Measurements from ENCODE around the gene SPACA7. TPM values are rescaled to one million over a fixed set of nuclear protein-coding genes. Genes with fewer than 3 reads are reported as not detected.

SPACA7 gene
- total and polyA plus RNA-seq, 2 of the 13 experiments (the other 11 are each of a cell fraction or from before 2014, with no cell fraction given), result not detected

- Histone ChIP-seq H3K79me2 (ENCODE audit: insufficient read depth, low read length) (no peaks in the 10 kb centered on the region), H3K27me3 (ENCODE audit: control insufficient read depth in 1 of 2, insufficient read depth in 2 of 2, low read length in 2 of 2) (peaks cover 0 to 16% of the 10 kb centered on the region in 2 experiments; a peak in 2 of 5 replicates), H3K36me3 (replicated peaks in 1 of 2; ENCODE audit: control insufficient read depth in 1 of 2, insufficient read depth in 2 of 2, low read length in 2 of 2) (no peaks in the 10 kb centered on the region), H3K9me3 (ENCODE audit: low read length) (peaks cover 5% of the 10 kb centered on the region), H2AFZ (ENCODE audit: low read length) (no peak overlapping the region), H3K27ac (ENCODE audit: extremely low read length, insufficient read depth, low read length) (no peak overlapping the region), H4K20me1 (ENCODE audit: insufficient read depth, low read length) (no peaks in the 10 kb centered on the region), H3K9ac (ENCODE audit: insufficient read depth, low read depth, low read length) (no peak overlapping the region), H3K4me2 (ENCODE audit: low read depth, low read length) (no peak overlapping the region), H3K4me3 (replicated peaks in 1 of 3; ENCODE audit: insufficient read depth in 1 of 3, low read depth in 2 of 3, low read length in 3 of 3) (no peak overlapping the region), H3K4me1 (ENCODE audit: insufficient read depth, low read length) (no peaks in the 10 kb centered on the region)
- in situ Hi-C loops (cut with HindIII; ENCODE audit: extremely low pct_ligation_motif_present, low pct_unique_long_range_greater_than_20kb), result loop anchor here (25.0 kb wide), 1 partner anchor 224 kb away; no protein-coding TSS in a partner anchor
- FAIRE-seq (no peak), ATAC-seq (no peak), DNase-seq (ENCODE audit: low spot score) (no peak)
- CTCF ChIA-PET (ENCODE audit: low intra/inter-chr PET ratio, low total read pairs), result no interaction called here
- no peak for TF ChIP-seq ZNF160 (CRISPR knock-in tag; IDR thresholded peaks at IDR 0.05)
- TF ChIP-seq SUZ12 (IDR thresholded peaks at IDR 0.05; ENCODE audit: low read depth, low read length), result no peak
- TF ChIP-seq TEAD2 (CRISPR knock-in tag; IDR thresholded peaks at IDR 0.05), result no peak
- no peak for TF ChIP-seq ZNF275 (CRISPR knock-in tag; IDR thresholded peaks at IDR 0.05; ENCODE audit: borderline replicate concordance)
- TF ChIP-seq NBN (conservative IDR thresholded peaks at IDR 0.05), result no peak
- TF ChIP-seq PTBP1 (IDR thresholded peaks at IDR 0.05; ENCODE audit: low read depth, low read length, poor library complexity, severe bottlenecking), result no peak
- TF ChIP-seq RFX5 (IDR thresholded peaks at IDR 0.05; ENCODE audit: low read depth, low read length), result no peak
- TF ChIP-seq RAD51 (IDR thresholded peaks at IDR 0.05; ENCODE audit: borderline replicate concordance), result no peak
- TF ChIP-seq YEATS4 (CRISPR knock-in tag; IDR thresholded peaks at IDR 0.05; ENCODE audit: borderline replicate concordance), result no peak
- no peak for TF ChIP-seq PRMT3 (CRISPR knock-in tag; IDR thresholded peaks at IDR 0.05; ENCODE audit: borderline replicate concordance, low read depth)
- no peak for TF ChIP-seq ZNF225 (CRISPR knock-in tag; IDR thresholded peaks at IDR 0.05)
- TF ChIP-seq CBX1 (IDR thresholded peaks at IDR 0.05; ENCODE audit: low read depth), result no peak
- TF ChIP-seq ZNF777 (CRISPR knock-in tag; IDR thresholded peaks at IDR 0.05), result no peak
- no peak for TF ChIP-seq ELF4 (CRISPR knock-in tag; IDR thresholded peaks at IDR 0.05; ENCODE audit: borderline replicate concordance)
- no peak for TF ChIP-seq ZSCAN30 (CRISPR knock-in tag; IDR thresholded peaks at IDR 0.05)
- TF ChIP-seq AGO2 (optimal IDR thresholded peaks at IDR 0.05; ENCODE audit: low read depth, low read length), result no peak
- TF ChIP-seq SRSF9 (IDR thresholded peaks at IDR 0.05; ENCODE audit: borderline replicate concordance, insufficient read depth, low read depth, low read length, poor library complexity, severe bottlenecking), result no peak
- no peak for TF ChIP-seq HNRNPL (IDR thresholded peaks at IDR 0.05; ENCODE audit: low read depth, low read length)
- WGBS (ENCODE audit: low lambda C conversion rate), result 3% methylated on average over 5 of the region's 9 CpGs
- BruUV-seq (replicated peaks), result no TSS peak
- POLR2A ChIA-PET, result no interaction called here
- intact Hi-C loops (cut with micrococcal nuclease; ENCODE audit: unreplicated experiment), result no loop called here
Observed at GRCh38 chr13:112435973-112436372, 59.8 kb downstream of the SPACA7 start.

All from HepG2 (cell line).